DMS114 treated with DMSO at 0.1 percent for 48 hours (cell line): ENCODE data around the gene SPDYE2.
"Not testable (repeated sequence)": the region's sequence is repeated elsewhere in the genome, so short reads cannot be mapped to it uniquely, and the experiment has no call there.

Source experiments
- DNase-seq: peaks from one replicate; lab custom pipeline; 2025; ENCODE audit not compliant: unreplicated experiment; lab: John Stamatoyannopoulos, UW

SPDYE2 gene

DNA sequence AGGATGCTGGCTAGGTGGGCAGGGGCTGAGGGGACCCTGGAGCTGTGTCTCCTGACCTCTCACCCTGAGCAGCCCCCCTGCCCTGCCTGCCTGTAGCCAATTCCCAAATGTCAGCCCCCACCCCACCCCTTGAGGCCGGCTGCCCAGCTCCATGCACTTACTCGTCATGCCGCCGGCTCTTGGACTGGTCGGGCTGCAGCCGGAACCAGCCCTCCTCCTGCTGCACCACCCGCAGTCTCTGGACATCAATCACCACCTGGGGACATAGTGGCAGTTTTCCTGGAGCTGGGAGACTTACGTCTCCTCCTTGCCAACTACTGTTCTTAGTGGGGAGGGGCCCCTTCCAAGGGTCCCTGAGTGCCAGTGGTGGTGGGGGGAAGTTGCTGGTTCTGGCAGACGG is 48.7 kb downstream of the SPDYE2 start:
- not testable (repeated sequence) for DNase-seq

DNA sequence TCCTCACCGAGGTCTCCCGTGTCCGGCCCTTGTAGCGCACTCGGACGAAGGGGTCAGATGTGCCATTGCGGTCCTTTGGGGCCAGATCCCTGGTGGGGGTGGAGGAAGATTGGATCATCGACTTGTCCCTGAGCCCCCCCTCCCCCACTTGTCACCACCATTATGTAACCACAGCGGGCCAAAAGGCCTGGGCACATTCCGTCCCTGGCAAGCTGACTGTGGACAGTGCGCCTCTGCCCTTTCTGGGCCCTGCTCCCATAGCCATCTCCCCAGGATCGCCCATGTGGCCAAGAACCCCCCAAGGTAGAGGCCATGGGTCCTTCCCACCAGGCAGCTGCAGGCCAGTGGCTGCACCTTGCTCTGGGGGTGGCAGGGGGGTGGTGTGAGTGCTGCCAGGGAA is 51.3 kb downstream of the SPDYE2 start:
- not testable (repeated sequence) for DNase-seq

DNA sequence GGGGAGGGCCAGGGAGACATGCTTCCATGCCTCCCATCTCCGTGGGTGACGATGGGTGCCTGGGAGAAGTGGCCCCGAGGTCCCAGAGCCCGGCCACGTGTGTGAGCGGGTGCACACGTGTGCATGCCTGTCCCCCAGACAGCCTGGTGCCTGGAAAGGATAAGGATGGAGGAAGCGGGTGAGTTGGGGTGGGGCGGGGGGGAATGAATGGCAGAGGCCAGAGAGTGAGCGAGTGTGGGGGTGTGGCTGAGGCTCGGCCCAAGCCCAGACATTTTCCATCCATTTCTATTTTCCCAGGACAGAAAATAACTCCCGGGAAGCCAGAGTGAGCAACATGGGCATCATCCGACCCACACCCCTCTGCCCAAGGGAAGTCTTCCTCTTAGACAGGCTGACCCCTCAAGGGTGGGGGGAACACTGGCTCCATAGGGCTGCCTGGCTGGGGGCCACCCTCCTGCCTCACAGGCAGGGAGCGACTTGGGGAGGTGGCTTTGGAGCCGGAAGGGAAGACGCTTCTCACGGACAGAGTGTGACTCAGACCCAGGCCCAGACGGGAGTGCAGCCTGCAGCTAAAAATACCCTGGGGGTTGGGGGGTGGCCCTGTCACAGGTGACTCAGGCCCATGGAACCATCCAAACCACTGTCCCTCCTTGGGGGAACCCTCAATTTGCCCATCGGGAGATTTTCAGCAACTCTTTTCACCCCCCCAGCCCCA is 53.6 kb downstream of the SPDYE2 start:
- not testable (repeated sequence) for DNase-seq

DNA sequence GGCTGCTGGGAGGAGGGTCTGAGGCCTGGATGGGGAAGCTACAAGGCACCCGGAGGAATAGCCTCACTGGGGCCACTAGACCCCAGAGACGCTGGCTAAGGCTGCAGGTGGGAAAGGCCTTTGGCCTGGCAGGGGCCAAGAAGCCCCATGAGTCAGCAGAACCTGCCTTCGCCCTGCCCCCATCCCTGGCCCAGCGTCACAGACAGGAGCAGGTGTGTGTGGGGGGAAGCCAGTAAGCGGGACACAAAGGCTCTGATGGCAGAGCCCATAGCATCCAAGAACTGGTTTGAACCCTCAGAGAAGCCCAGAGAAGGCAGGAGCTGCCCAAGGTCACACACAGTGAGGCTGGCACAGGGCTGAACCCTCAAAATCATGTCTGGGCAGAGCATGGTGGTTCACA is 55.8 kb downstream of the SPDYE2 start:
- not testable (repeated sequence) for DNase-seq

DNA sequence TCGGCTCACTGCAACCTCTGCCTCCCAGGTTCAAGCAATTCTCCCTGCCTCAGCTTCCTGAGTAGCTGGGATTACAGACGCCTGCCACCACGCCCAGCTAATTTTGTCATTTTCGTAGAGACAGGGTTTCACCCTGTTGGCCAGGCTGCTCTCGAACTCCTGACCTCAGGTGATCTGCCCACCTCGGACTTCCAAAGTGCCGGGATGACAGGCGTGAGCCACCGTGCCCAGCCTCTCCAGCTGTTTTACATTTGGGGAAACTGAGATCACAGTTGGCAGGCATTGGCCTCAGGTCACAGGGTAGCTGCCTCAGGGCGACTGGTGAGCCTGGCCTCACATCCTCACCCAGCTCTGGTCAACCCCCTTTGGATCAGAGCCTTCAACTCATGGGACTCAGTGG is 58.7 kb downstream of the SPDYE2 start:
- not testable (repeated sequence) for DNase-seq

DNA sequence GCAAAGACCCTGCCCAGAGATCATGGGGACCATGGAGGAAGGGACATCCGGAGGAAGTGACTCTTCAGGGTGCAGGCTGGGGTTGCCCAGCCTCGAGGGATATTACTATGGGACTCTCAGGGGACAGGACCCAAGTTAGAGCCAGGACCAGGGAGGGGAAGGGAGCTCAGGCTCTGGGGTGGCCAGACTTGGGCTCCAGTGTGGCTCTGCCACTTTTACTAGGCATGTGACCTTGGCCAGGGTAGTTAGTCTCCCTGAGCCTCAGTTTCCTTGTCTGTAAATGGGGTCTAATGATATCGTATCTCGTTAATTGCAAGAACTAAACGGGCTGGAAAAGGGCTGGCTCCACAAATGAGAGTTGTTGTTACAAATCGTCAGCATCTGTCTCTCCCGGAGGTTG is 59.4 kb downstream of the SPDYE2 start:
- not testable (repeated sequence) for DNase-seq

DNA sequence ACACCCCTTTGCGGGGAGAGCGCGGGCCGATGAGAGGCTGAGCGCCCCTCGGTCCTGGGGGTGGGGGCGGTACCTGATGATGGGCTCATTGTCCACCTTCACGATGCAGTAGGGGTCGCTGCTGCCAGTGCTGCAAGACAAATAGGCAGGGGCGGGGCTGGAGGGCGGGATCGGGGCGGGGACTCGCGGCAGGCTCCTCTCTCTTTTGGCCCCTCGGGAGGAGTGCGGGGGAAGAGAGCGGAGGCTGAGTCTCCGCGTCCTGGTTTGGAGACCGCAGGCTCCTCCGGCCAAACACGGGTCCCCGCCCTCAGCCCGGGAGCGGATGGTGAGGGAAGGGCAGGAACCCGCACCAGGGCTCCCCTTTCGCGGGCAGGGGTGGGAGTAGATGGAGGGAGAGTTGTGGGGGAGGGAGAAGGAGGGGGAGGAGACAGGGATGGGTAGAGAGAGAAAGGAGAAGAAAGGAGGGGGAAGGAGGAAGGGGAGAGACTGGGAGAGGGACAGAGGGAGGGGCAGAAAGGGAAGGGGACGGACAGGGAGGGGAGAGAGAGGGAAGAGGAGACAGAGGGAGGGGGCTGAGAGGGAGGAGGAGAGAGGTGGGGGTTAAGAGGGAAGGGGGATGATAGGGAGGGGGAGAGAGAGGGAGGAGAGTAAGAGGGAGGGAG is 60.1 kb downstream of the SPDYE2 start:
- DNase-seq: not testable (repeated sequence)

DNA sequence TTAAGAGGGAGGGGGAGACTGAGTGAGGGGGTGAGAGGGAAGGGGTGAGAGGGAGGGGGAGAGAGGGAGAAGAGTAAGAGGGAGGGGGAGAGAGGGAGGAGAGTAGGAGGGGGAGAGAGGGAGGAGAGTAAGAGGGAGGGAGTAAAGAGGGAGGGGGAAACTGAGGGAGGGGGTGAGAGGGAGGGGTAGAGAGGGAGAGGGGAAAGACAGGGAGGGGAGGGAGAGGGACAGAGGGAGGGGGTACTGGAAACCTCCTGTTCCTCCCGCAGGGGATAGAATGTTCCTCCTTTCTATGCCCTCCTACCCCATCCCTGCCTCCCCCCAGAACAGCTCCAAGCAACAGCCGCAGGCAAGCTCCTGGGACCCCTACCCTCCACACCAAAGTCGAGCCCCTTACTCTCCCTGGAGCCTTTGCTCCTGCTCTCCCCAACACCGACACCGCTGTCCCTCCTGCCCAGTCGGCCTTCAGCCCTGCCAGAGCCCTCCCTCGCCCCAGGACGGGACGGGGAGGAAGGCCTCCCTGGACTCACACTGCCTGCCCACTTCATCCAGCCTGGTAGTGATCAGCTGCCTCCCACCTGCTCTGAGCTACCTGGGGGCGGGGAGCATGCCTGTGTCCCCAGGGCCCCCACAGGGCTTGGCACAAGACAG is 60.8 kb downstream of the SPDYE2 start:
- not testable (repeated sequence) for DNase-seq
